Suprapubic skin (tissue), 4 donors: ENCODE data around the gene PREPL. TPM values are rescaled to one million over a fixed set of nuclear protein-coding genes. Genes with fewer than 3 reads are reported as not detected.

Experiments used
- DNase-seq, 2 donors: peaks; one replicate each; pipeline ENCODE4 v3.0.0-alpha.2; 2019; ENCODE audit warnings: low spot score in 2 of 2
- H3K27ac ChIP-seq: fragments of 200-600 bp; sonication (generic); one replicate; pipeline ENCODE4 v1.5.1; 2019
- H3K27me3 ChIP-seq: fragments of 200-600 bp; sonication (generic); one replicate; pipeline ENCODE4 v1.5.1; 2019
- H3K36me3 ChIP-seq: fragments of 200-600 bp; sonication (generic); one replicate; pipeline ENCODE4 v1.5.1; 2019
- H3K4me1 ChIP-seq: fragments of 200-600 bp; sonication (generic); one replicate; pipeline ENCODE4 v1.5.1; 2019
- H3K4me3 ChIP-seq: fragments of 200-600 bp; sonication (generic); one replicate; pipeline ENCODE4 v1.5.1; 2019; ENCODE audit warnings: mild to moderate bottlenecking
- H3K9me3 ChIP-seq: fragments of 200-600 bp; sonication (generic); one replicate; pipeline ENCODE4 v1.5.1; 2019
- CTCF ChIP-seq, 2 donors: fragments of 200-600 bp in 1 of 2; fragments of 450-650 bp in 1 of 2; sonication (generic) in 1 of 2; IDR thresholded peaks; one replicate each; pipeline ENCODE4 v1.5.1; 2016 to 2019; ENCODE audit warnings: antibody characterized with exemption in 2 of 2, mild to moderate bottlenecking in 1 of 2, moderate library complexity in 1 of 2
- EP300 ChIP-seq: sonication (generic); formaldehyde crosslinking; IDR thresholded peaks from one replicate; pipeline ENCODE4 v1.6.1; 2017; ENCODE audit warnings: antibody characterized with exemption
- POLR2A ChIP-seq, 2 donors: fragments of 450-650 bp; IDR thresholded peaks; one replicate each; pipeline ENCODE4 v1.6.1; 2017; ENCODE audit warnings: antibody characterized with exemption in 2 of 2, mild to moderate bottlenecking in 2 of 2, moderate library complexity in 2 of 2
- POLR2AphosphoS5 ChIP-seq, 3 donors: sonication (generic); formaldehyde crosslinking; IDR thresholded peaks; one replicate each; pipeline ENCODE4 v1.6.1; 2017; ENCODE audit warnings: antibody characterized with exemption in 3 of 3
- WGBS: methylation state at CpG from one replicate; pipeline ENCODE4 v1.1.5; 2018; 5-methylcytosine and 5-hydroxymethylcytosine counted together
- total RNA-seq, 4 donors: library from RNA; depleted of rRNA; stranded (reverse); fragments of >200 nt; gene quantifications; one replicate each; pipeline ENCODE4 v1.1.0, GENCODE V29; 2016

Gene PREPL
- total RNA-seq, 4 donors from 2014 or later: 25.9 to 51.9 (median 32.2) TPM

GRCh38 chr2:44324971-44325426, 36.3 kb downstream of the PREPL start:
- WGBS: 45% methylated on average over 1 of the region's 1 CpG
- Histone ChIP-seq H3K27me3 (no peaks in the 10 kb centered on the region), H3K4me1 (peaks cover 6% of the 10 kb centered on the region), H3K27ac (no peak overlapping the region), H3K4me3 (no peak overlapping the region), H3K9me3 (no peaks in the 10 kb centered on the region), H3K36me3 (peaks cover 65% of the 10 kb centered on the region)
- DNase-seq: no peak
- TF ChIP-seq POLR2A (IDR thresholded peaks at IDR 0.05): no peak
- TF ChIP-seq EP300: no peak
- TF ChIP-seq POLR2AphosphoS5 (IDR thresholded peaks at IDR 0.05): no peak
- no peak for TF ChIP-seq CTCF (IDR thresholded peaks at IDR 0.05)

- peaks cover 6% of the 10 kb centered on the region for H3K4me1 ChIP-seq
- no peak overlapping the region for H3K27ac ChIP-seq
- no peak for DNase-seq
- H3K4me3 ChIP-seq: no peak overlapping the region
- H3K27me3 ChIP-seq: no peaks in the 10 kb centered on the region
- H3K36me3 ChIP-seq: peaks cover 44% of the 10 kb centered on the region
- 84% methylated on average over 5 of the region's 5 CpGs for WGBS
- H3K9me3 ChIP-seq: no peaks in the 10 kb centered on the region
- TF ChIP-seq POLR2A (IDR thresholded peaks at IDR 0.05) (no peak), POLR2AphosphoS5 (IDR thresholded peaks at IDR 0.05) (no peak), CTCF (IDR thresholded peaks at IDR 0.05) (no peak), EP300 (no peak)
These were observed 39.9 kb downstream of the PREPL start for GRCh38 chr2:44321360-44321759.

GRCh38 chr2:44320832-44321231, 40.5 kb downstream of the PREPL start:
- no peak for DNase-seq
- Histone ChIP-seq H3K36me3 (peaks cover 41% of the 10 kb centered on the region), H3K4me1 (peaks cover 6% of the 10 kb centered on the region), H3K9me3 (no peaks in the 10 kb centered on the region), H3K27ac (no peak overlapping the region), H3K4me3 (no peak overlapping the region), H3K27me3 (no peaks in the 10 kb centered on the region)
- 87% methylated on average over 1 of the region's 1 CpG for WGBS
- TF ChIP-seq POLR2A (IDR thresholded peaks at IDR 0.05) (no peak), CTCF (IDR thresholded peaks at IDR 0.05) (no peak), POLR2AphosphoS5 (IDR thresholded peaks at IDR 0.05) (no peak), EP300 (no peak)

GRCh38 chr2:44315945-44316344, 45.3 kb downstream of the PREPL start:
- no peak for DNase-seq
- Histone ChIP-seq H3K4me1 (no peaks in the 10 kb centered on the region), H3K27me3 (no peaks in the 10 kb centered on the region), H3K36me3 (peaks cover 53% of the 10 kb centered on the region), H3K4me3 (no peak overlapping the region), H3K27ac (no peak overlapping the region), H3K9me3 (peaks cover 3% of the 10 kb centered on the region)
- no peak for TF ChIP-seq POLR2AphosphoS5 (IDR thresholded peaks at IDR 0.05)
- no peak for TF ChIP-seq CTCF (IDR thresholded peaks at IDR 0.05)
- TF ChIP-seq EP300: no peak
- TF ChIP-seq POLR2A (IDR thresholded peaks at IDR 0.05): no peak

GRCh38 chr2:44314362-44314761, 46.9 kb downstream of the PREPL start:
- no peak overlapping the region for H3K4me3 ChIP-seq
- H3K36me3 ChIP-seq: peaks cover 45% of the 10 kb centered on the region
- H3K27me3 ChIP-seq: no peaks in the 10 kb centered on the region
- no peak overlapping the region for H3K27ac ChIP-seq
- no peak for DNase-seq
- TF ChIP-seq EP300: no peak
- H3K4me1 ChIP-seq: no peaks in the 10 kb centered on the region
- peaks cover 18% of the 10 kb centered on the region for H3K9me3 ChIP-seq

GRCh38 chr2:44310287-44310686, 51.0 kb downstream of the PREPL start:
- H3K9me3 ChIP-seq: peaks cover 26% of the 10 kb centered on the region
- H3K36me3 ChIP-seq: peaks cover 41% of the 10 kb centered on the region
- no peak overlapping the region for H3K27ac ChIP-seq
- H3K4me3 ChIP-seq: no peak overlapping the region
- H3K27me3 ChIP-seq: no peaks in the 10 kb centered on the region
- no peak for TF ChIP-seq POLR2AphosphoS5 (IDR thresholded peaks at IDR 0.05)
- TF ChIP-seq POLR2A (IDR thresholded peaks at IDR 0.05): no peak
- TF ChIP-seq CTCF (IDR thresholded peaks at IDR 0.05): no peak
- TF ChIP-seq EP300: no peak
- no peak for DNase-seq
- WGBS: 94% methylated on average over 1 of the region's 1 CpG
- no peaks in the 10 kb centered on the region for H3K4me1 ChIP-seq
